ENCODE results near the gene BUD23. TPM values are rescaled to one million over a fixed set of nuclear protein-coding genes. Genes with fewer than 3 reads are reported as not detected.
A peak's percentile ranks its signal among the peaks of the same experiment; 100 is the strongest.

The BUD23 gene
- total and polyA plus RNA-seq, 9 of the 15 experiments (the other 6 are each of a cell fraction or from before 2014, with no cell fraction given) = 79.5 to 270 (median 150) TPM

DNA sequence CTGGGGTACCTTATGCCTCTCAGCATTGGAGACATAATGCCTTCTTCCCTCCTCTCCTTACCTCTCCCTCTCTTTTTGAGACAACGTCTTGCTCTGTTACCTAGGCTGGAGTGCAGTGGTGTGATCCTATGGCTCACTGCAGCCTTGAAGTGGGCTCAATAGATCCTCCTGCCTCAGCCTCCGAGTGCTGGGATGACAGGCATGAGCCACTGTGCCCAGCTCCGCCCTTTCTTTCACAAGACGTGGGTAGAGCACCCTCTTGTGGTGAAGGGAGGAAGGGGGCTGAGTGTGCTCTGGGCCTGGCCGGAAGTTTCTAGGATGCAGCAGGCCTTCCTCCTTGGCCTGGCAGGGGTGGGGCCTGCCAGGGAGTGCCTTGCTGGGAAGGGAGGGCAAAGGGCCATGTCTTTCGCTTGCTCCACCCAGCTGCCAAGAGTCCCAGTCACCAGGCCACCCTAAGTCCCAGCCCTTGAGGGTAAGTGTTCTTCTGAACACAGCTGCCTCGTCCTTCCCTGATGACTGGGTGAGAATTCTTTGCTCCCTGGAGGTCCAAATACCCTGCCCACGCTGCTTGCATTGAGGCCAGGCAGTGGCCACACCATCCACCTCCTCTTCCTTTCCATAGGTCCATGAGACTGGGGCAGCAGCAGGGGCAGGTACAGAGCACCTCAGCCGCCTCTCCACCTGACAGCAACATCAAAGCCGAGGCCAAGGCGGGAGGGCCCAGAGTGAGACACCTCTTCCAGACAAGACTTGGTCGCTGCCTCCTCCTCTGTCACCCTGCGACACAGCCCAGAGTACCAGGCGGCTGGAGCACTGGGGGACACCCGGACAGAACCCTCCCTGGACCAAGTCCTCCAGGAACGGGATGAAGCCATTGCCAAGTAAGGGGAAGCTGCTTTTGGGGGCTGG is 51.5 kb downstream of the BUD23 start (continued):
- TF ChIP-seq ZNF24 (IDR thresholded peaks at IDR 0.05) = no peak
- TF ChIP-seq, protein P1, sequence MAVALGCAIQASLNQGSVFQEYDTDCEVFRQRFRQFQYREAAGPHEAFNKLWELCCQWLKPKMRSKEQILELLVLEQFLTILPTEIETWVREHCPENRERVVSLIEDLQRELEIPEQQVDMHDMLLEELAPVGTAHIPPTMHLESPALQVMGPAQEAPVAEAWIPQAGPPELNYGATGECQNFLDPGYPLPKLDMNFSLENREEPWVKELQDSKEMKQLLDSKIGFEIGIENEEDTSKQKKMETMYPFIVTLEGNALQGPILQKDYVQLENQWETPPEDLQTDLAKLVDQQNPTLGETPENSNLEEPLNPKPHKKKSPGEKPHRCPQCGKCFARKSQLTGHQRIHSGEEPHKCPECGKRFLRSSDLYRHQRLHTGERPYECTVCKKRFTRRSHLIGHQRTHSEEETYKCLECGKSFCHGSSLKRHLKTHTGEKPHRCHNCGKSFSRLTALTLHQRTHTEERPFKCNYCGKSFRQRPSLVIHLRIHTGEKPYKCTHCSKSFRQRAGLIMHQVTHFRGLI (CRISPR knock-in tag; IDR thresholded peaks at IDR 0.05) = no peak
- TF ChIP-seq ETV1 (tag; conservative IDR thresholded peaks at IDR 0.05; ENCODE audit: low read depth) = peak; percentile 97
- no peak for TF ChIP-seq FOXA3 (CRISPR knock-in tag; conservative IDR thresholded peaks at IDR 0.05 in 1 of 2, IDR thresholded peaks at IDR 0.05 in 1 of 2)
- peak; percentile 94 for TF ChIP-seq ETV5 (CRISPR knock-in tag; IDR thresholded peaks at IDR 0.05; ENCODE audit: low read depth)
- TF ChIP-seq ZNF175 (CRISPR knock-in tag; IDR thresholded peaks at IDR 0.05; ENCODE audit: low read depth) = 0 out of 2 replicates have a peak, but pooled peaks have one; percentile 21
- TF ChIP-seq KDM2B (CRISPR knock-in tag; IDR thresholded peaks at IDR 0.05) = no peak
- TF ChIP-seq, protein P2, sequence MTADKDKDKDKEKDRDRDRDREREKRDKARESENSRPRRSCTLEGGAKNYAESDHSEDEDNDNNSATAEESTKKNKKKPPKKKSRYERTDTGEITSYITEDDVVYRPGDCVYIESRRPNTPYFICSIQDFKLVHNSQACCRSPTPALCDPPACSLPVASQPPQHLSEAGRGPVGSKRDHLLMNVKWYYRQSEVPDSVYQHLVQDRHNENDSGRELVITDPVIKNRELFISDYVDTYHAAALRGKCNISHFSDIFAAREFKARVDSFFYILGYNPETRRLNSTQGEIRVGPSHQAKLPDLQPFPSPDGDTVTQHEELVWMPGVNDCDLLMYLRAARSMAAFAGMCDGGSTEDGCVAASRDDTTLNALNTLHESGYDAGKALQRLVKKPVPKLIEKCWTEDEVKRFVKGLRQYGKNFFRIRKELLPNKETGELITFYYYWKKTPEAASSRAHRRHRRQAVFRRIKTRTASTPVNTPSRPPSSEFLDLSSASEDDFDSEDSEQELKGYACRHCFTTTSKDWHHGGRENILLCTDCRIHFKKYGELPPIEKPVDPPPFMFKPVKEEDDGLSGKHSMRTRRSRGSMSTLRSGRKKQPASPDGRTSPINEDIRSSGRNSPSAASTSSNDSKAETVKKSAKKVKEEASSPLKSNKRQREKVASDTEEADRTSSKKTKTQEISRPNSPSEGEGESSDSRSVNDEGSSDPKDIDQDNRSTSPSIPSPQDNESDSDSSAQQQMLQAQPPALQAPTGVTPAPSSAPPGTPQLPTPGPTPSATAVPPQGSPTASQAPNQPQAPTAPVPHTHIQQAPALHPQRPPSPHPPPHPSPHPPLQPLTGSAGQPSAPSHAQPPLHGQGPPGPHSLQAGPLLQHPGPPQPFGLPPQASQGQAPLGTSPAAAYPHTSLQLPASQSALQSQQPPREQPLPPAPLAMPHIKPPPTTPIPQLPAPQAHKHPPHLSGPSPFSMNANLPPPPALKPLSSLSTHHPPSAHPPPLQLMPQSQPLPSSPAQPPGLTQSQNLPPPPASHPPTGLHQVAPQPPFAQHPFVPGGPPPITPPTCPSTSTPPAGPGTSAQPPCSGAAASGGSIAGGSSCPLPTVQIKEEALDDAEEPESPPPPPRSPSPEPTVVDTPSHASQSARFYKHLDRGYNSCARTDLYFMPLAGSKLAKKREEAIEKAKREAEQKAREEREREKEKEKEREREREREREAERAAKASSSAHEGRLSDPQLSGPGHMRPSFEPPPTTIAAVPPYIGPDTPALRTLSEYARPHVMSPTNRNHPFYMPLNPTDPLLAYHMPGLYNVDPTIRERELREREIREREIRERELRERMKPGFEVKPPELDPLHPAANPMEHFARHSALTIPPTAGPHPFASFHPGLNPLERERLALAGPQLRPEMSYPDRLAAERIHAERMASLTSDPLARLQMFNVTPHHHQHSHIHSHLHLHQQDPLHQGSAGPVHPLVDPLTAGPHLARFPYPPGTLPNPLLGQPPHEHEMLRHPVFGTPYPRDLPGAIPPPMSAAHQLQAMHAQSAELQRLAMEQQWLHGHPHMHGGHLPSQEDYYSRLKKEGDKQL (CRISPR knock-in tag; IDR thresholded peaks at IDR 0.05; ENCODE audit: borderline replicate concordance) = no peak
- TF ChIP-seq TCF3 (CRISPR knock-in tag; IDR thresholded peaks at IDR 0.05) = peak; percentile 41; the same call in 1 of the 2 replicates
- TF ChIP-seq ZNF134 (CRISPR knock-in tag; conservative IDR thresholded peaks at IDR 0.05) = no peak
- TF ChIP-seq, protein P3, sequence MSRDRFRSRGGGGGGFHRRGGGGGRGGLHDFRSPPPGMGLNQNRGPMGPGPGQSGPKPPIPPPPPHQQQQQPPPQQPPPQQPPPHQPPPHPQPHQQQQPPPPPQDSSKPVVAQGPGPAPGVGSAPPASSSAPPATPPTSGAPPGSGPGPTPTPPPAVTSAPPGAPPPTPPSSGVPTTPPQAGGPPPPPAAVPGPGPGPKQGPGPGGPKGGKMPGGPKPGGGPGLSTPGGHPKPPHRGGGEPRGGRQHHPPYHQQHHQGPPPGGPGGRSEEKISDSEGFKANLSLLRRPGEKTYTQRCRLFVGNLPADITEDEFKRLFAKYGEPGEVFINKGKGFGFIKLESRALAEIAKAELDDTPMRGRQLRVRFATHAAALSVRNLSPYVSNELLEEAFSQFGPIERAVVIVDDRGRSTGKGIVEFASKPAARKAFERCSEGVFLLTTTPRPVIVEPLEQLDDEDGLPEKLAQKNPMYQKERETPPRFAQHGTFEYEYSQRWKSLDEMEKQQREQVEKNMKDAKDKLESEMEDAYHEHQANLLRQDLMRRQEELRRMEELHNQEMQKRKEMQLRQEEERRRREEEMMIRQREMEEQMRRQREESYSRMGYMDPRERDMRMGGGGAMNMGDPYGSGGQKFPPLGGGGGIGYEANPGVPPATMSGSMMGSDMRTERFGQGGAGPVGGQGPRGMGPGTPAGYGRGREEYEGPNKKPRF (IDR thresholded peaks at IDR 0.05; ENCODE audit: low read depth, low read length) = no peak
- TF ChIP-seq, protein P4, sequence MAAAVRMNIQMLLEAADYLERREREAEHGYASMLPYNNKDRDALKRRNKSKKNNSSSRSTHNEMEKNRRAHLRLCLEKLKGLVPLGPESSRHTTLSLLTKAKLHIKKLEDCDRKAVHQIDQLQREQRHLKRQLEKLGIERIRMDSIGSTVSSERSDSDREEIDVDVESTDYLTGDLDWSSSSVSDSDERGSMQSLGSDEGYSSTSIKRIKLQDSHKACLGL (CRISPR knock-in tag; IDR thresholded peaks at IDR 0.05; ENCODE audit: borderline replicate concordance, poor library complexity, severe bottlenecking) = no peak
- TF ChIP-seq XRCC3 (IDR thresholded peaks at IDR 0.05) = no peak
- TF ChIP-seq CXXC5 (CRISPR knock-in tag; IDR thresholded peaks at IDR 0.05) = 0 out of 2 replicates have a peak, but pooled peaks have one; percentile 9
- no peak for TF ChIP-seq NUFIP1 (IDR thresholded peaks at IDR 0.05; ENCODE audit: partially characterized antibody)
- TF ChIP-seq ZNF561 (CRISPR knock-in tag; conservative IDR thresholded peaks at IDR 0.05) = no peak
- no peak for TF ChIP-seq TCF7 (IDR thresholded peaks at IDR 0.05; ENCODE audit: borderline replicate concordance)
- TF ChIP-seq SOX6 (IDR thresholded peaks at IDR 0.05) = no peak
